NB4 (cell line): ENCODE results near the gene TMEM240.

ENCODE experiments used
- CTCF ChIP-seq: IDR thresholded peaks from one replicate; pipeline ENCODE4 v1.5.1; 2012; ENCODE audit warnings: low read depth, low read length
- MAX ChIP-seq: IDR thresholded peaks from 2 replicates; pipeline ENCODE4 v1.6.1; 2011; ENCODE audit warnings: low read depth, low read length

- TF ChIP-seq CTCF (no peak), MAX (no peak)
Observed at GRCh38 chr1:1544544-1544943, 4.1 kb upstream of the TMEM240 start.
